Measurements from ENCODE around the gene MRPL2. TPM values are rescaled to one million over a fixed set of nuclear protein-coding genes. Genes with fewer than 3 reads are reported as not detected.
A peak's percentile ranks its signal among the peaks of the same experiment; 100 is the strongest.

MRPL2 gene
- 45.7 and 56.8 TPM in 2 replicates for total RNA-seq
- long read RNA-seq, transcript MRPL2-202 (7 exons, 1,588 nt) = major isoform, 5 of 8 reads
- long read RNA-seq, partial matches to known transcripts = 0 of 8 reads
- long read RNA-seq, other reads (novel, unspliced or antisense) = 1 of 8 reads

GRCh38 chr6:43059168-43060033 lies at the start of gene MRPL2, which contains the start of gene KLC4:
MRPL2 (minus strand) TSS chr6:43059434; CDS start chr6:43059381, 53 bp downstream.
KLC4 (plus strand) TSS chr6:43059631; CDS start chr6:43061336, 1,705 bp downstream.
- Mint-ChIP-seq H3K27ac (ENCODE audit: unreplicated experiment) (peak within 1 kb of the TSS; percentile 98), H3K4me1 (peaks cover 28% of the 10 kb centered on the region), H3K27me3 (ENCODE audit: low read depth) (no peaks in the 10 kb centered on the region), H3K9me3 (no peaks in the 10 kb centered on the region), H3K36me3 (ENCODE audit: low read depth) (peaks cover 2% of the 10 kb centered on the region), H3K4me3 (peak within 1 kb of the TSS; percentile 99)
- DNase-seq (ENCODE audit: low read depth, low spot score) = peak; percentile 90
- TF ChIP-seq CTCF (conservative IDR thresholded peaks at IDR 0.05) = no peak

DNA sequence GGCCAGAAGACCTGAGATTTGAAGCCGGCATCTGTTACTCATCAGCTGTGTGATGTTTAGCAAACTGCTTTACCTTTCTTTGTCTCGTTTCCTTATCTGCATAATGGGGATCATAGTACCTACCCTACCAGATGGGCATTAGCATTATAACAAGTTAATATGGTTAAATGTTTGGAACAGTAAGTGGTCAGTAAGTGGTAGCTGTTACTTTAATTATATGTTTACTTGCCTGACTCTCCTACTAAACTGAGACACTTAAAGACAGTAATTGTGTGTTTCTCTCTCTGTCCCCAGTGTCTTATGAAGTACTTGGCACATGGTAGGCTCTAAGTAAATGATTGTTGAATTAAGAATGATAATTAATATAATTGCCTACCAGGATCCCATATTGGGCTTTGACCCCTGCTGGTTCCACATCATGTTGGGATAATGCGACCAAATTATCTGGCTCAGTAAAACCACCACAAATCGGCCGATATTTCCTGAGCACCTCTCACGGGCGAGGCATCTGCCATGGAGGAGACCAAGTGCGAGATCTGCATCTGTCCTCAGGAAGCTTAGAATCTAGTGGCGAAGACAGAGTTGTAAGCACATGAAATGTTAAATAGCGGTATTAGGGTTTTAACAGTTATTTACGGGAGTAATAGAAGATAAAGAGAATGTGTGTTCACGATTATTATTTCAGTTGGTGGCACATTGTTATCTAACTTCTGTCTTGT lies 48.3 kb upstream of the MRPL2 start:
- Mint-ChIP-seq H3K4me3 (no peak overlapping the region), H3K36me3 (ENCODE audit: low read depth) (no peaks in the 10 kb centered on the region), H3K27ac (ENCODE audit: unreplicated experiment) (no peak overlapping the region), H3K4me1 (peaks cover 31% of the 10 kb centered on the region), H3K27me3 (ENCODE audit: low read depth) (no peaks in the 10 kb centered on the region), H3K9me3 (no peaks in the 10 kb centered on the region)
- no peak for TF ChIP-seq CTCF (conservative IDR thresholded peaks at IDR 0.05)
- no peak for DNase-seq (ENCODE audit: low read depth, low spot score)

- peak overlapping the region; percentile 1 for H3K4me3 Mint-ChIP-seq
- no peaks in the 10 kb centered on the region for H3K9me3 Mint-ChIP-seq
- peaks cover 31% of the 10 kb centered on the region for H3K4me1 Mint-ChIP-seq
- H3K36me3 Mint-ChIP-seq (ENCODE audit: low read depth) = no peaks in the 10 kb centered on the region
- H3K27ac Mint-ChIP-seq (ENCODE audit: unreplicated experiment) = peak overlapping the region; percentile 95
- no peak for DNase-seq (ENCODE audit: low read depth, low spot score)
- TF ChIP-seq CTCF (conservative IDR thresholded peaks at IDR 0.05) = no peak
- no peaks in the 10 kb centered on the region for H3K27me3 Mint-ChIP-seq (ENCODE audit: low read depth)
These were observed 46.4 kb upstream of the MRPL2 start for GRCh38 chr6:43105538-43106222.

DNA sequence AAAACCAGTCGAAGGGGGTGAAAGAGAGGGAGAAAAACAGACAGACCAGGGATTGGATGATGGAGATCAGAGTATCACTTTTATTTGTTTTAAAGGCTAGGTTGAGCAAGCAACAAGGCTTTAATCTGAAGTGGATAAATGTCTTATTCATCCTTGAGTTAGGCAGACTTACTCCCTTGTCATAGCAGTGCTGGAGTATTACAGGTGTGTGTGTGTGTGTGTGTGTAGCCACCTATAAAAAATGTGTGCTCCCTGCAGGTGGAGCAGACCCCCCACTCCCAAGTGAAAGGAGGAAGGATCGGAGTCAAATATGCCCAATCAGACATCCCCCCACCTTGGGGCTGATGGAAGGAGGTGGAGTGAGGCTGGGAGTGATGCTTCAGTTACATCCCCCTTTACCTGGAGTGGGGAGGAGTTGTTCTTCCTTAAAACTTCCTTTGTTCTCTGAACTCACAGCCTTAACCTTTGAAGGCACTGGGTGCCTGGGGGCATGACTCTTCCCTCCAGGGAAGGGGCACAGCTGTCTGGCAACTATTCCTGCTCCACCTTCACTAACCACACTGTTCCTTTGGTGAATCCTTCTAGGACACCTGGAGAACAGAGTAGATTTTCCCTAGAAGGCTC lies 44.1 kb upstream of the MRPL2 start:
- H3K36me3 Mint-ChIP-seq (ENCODE audit: low read depth) = no peaks in the 10 kb centered on the region
- H3K4me3 Mint-ChIP-seq = no peak overlapping the region
- TF ChIP-seq CTCF (conservative IDR thresholded peaks at IDR 0.05) = no peak
- H3K27ac Mint-ChIP-seq (ENCODE audit: unreplicated experiment) = peak overlapping the region; percentile 45
- H3K4me1 Mint-ChIP-seq = peaks cover 35% of the 10 kb centered on the region
- no peaks in the 10 kb centered on the region for H3K27me3 Mint-ChIP-seq (ENCODE audit: low read depth)
- H3K9me3 Mint-ChIP-seq = no peaks in the 10 kb centered on the region
- DNase-seq (ENCODE audit: low read depth, low spot score) = no peak

- Mint-ChIP-seq H3K27me3 (ENCODE audit: low read depth) (no peaks in the 10 kb centered on the region), H3K36me3 (ENCODE audit: low read depth) (no peaks in the 10 kb centered on the region), H3K27ac (ENCODE audit: unreplicated experiment) (no peak overlapping the region), H3K4me1 (peaks cover 47% of the 10 kb centered on the region), H3K4me3 (no peak overlapping the region), H3K9me3 (no peaks in the 10 kb centered on the region)
- no peak for DNase-seq (ENCODE audit: low read depth, low spot score)
- no peak for TF ChIP-seq CTCF (conservative IDR thresholded peaks at IDR 0.05)
These were observed 42.3 kb upstream of the MRPL2 start for GRCh38 chr6:43101497-43101896.
